Transverse colon (tissue), 4 donors: ENCODE measurements around the gene PDCL3. TPM values are rescaled to one million over a fixed set of nuclear protein-coding genes. Genes with fewer than 3 reads are reported as not detected.

Source experiments
- DNase-seq: peaks from one replicate; pipeline ENCODE4 v3.0.0-alpha.2; 2019
- H3K27ac ChIP-seq, 4 donors: fragments of 200-600 bp; sonication (generic); 2 replicates each; pipeline ENCODE4 v1.5.1; 2016 to 2018; ENCODE audit warnings: inconsistent platforms in 4 of 4
- H3K27me3 ChIP-seq: fragments of 200-600 bp; sonication (generic); 2 replicates; pipeline ENCODE4 v1.5.1; 2017; ENCODE audit warnings: inconsistent platforms
- H3K36me3 ChIP-seq, 4 donors: fragments of 200-600 bp; sonication (generic); 2 replicates each; pipeline ENCODE4 v1.5.1; 2017 to 2019; ENCODE audit warnings: inconsistent platforms in 4 of 4
- H3K4me1 ChIP-seq, 4 donors: fragments of 200-600 bp; sonication (generic); 2 replicates each; pipeline ENCODE4 v1.5.1; 2017 to 2020; ENCODE audit warnings: inconsistent platforms in 4 of 4
- H3K4me3 ChIP-seq, 4 donors: fragments of 200-600 bp; sonication (generic); 1 replicate in 1 of 4; 2 replicates in 3 of 4; pipeline versions ENCODE4 v1.5.1 to v1.6.1; 2017 to 2019; ENCODE audit warnings: inconsistent platforms in 4 of 4
- H3K9me3 ChIP-seq, 2 donors: fragments of 200-600 bp; sonication (generic); 2 replicates each; pipeline ENCODE4 v1.5.1; 2017 to 2019; ENCODE audit warnings: inconsistent platforms in 2 of 2
- CTCF ChIP-seq, 5 experiments: fragments of 200-600 bp in 3 of 5; fragments of 450-650 bp in 2 of 5; sonication (generic) in 3 of 5; IDR thresholded peaks; 1 replicate in 2 of 5; 2 replicates in 3 of 5; pipeline ENCODE4 v1.5.1; 2016 to 2017; ENCODE audit warnings: antibody characterized with exemption in 5 of 5, inconsistent platforms in 3 of 5, mild to moderate bottlenecking in 2 of 5, moderate library complexity in 1 of 5
- EP300 ChIP-seq: sonication (generic); formaldehyde crosslinking; IDR thresholded peaks from one replicate; pipeline ENCODE4 v1.6.1; 2017; ENCODE audit warnings: antibody characterized with exemption, low read depth
- POLR2A ChIP-seq: fragments of 450-650 bp; IDR thresholded peaks from one replicate; pipeline ENCODE4 v1.6.1; 2016; ENCODE audit warnings: antibody characterized with exemption, mild to moderate bottlenecking, moderate library complexity
- POLR2AphosphoS5 ChIP-seq, 3 donors: sonication (generic); formaldehyde crosslinking; IDR thresholded peaks; one replicate each; pipeline ENCODE4 v1.6.1; 2016; ENCODE audit warnings: antibody characterized with exemption in 3 of 3
- WGBS, 2 donors: methylation state at CpG; one replicate each; pipeline ENCODE4 v1.1.5; 2018; ENCODE audit warnings: low coverage in 1 of 2; 5-methylcytosine and 5-hydroxymethylcytosine counted together
- in situ Hi-C, 4 donors: fragments of 200-750 bp; cut with MboI; loops; one replicate each; pipeline versions ENCODE4 v1.15.0 to v1.15.1; 2017; ENCODE audit warnings: low sequenced_read_pairs in 3 of 4, low pct_ligation_motif_present in 1 of 4, low pct_unique_long_range_greater_than_20kb in 1 of 4
- intact Hi-C: fragments of 100-400 bp; cut with DNase I; formaldehyde crosslinking; loops from one replicate; pipeline ENCODE4 v1.15.1; 2023; ENCODE audit warnings: low total_unique reads
- total RNA-seq, 4 donors: library from RNA; depleted of rRNA; stranded (reverse); fragments of >200 nt; gene quantifications; one replicate each; pipeline ENCODE4 v1.1.0, GENCODE V29; 2016

PDCL3 gene
- total RNA-seq, 4 donors from 2014 or later = 2.2 to 17.3 (median 15.8) TPM; not detected in 1

GRCh38 chr2:100589527-100589926 is 26.7 kb downstream of the PDCL3 start:
- no peak overlapping the region for H3K4me3 ChIP-seq
- 71% methylated on average over 3 of the region's 3 CpGs; no CpG with 5 or more reads in 1 of the 2 donors for WGBS, 2 donors
- no peaks in the 10 kb centered on the region for H3K36me3 ChIP-seq
- no peaks in the 10 kb centered on the region for H3K27me3 ChIP-seq
- intact Hi-C loops (no loop called here), in situ Hi-C loops (no loop called here)
- no peak for TF ChIP-seq POLR2AphosphoS5 (IDR thresholded peaks at IDR 0.05)
- no peak for TF ChIP-seq EP300
- no peak for TF ChIP-seq POLR2A
- no peak for TF ChIP-seq CTCF (IDR thresholded peaks at IDR 0.05)
- no peak for DNase-seq
- H3K4me1 ChIP-seq = no peaks in the 10 kb centered on the region
- H3K9me3 ChIP-seq = no peaks in the 10 kb centered on the region
- no peak overlapping the region for H3K27ac ChIP-seq

GRCh38 chr2:100592226-100592625 is 29.4 kb downstream of the PDCL3 start:
- 17 to 25% methylated on average over 1 of the region's 1 CpG for WGBS, 2 donors
- in situ Hi-C loops = no loop called here

GRCh38 chr2:100596465-100596864 is 33.7 kb downstream of the PDCL3 start:
- no peak for DNase-seq
- no peaks in the 10 kb centered on the region for H3K36me3 ChIP-seq
- no peak overlapping the region for H3K4me3 ChIP-seq
- no peaks in the 10 kb centered on the region for H3K4me1 ChIP-seq
- H3K27ac ChIP-seq = no peak overlapping the region
- 92 to 96% methylated on average over 5 of the region's 5 CpGs for WGBS, 2 donors
- H3K27me3 ChIP-seq = no peaks in the 10 kb centered on the region
- H3K9me3 ChIP-seq = no peaks in the 10 kb centered on the region
- in situ Hi-C loops (no loop called here), intact Hi-C loops (no loop called here)
- no peak for TF ChIP-seq EP300
- TF ChIP-seq POLR2A = no peak
- TF ChIP-seq POLR2AphosphoS5 (IDR thresholded peaks at IDR 0.05) = no peak
- no peak for TF ChIP-seq CTCF (IDR thresholded peaks at IDR 0.05)

More at GRCh38 chr2:100592226-100592625, 29.4 kb downstream of the PDCL3 start:
- TF ChIP-seq CTCF (IDR thresholded peaks at IDR 0.05) = no peak
- no peak overlapping the region for H3K4me3 ChIP-seq
- H3K4me1 ChIP-seq = no peaks in the 10 kb centered on the region
- DNase-seq = no peak
- no peak overlapping the region for H3K27ac ChIP-seq
- H3K9me3 ChIP-seq = no peaks in the 10 kb centered on the region
- H3K27me3 ChIP-seq = no peaks in the 10 kb centered on the region
- intact Hi-C loops = no loop called here
- H3K36me3 ChIP-seq = no peaks in the 10 kb centered on the region

- H3K4me1 ChIP-seq = peaks cover 0 to 9% (median 0%) of the 10 kb centered on the region in 4 donors
- H3K9me3 ChIP-seq = no peaks in the 10 kb centered on the region
- in situ Hi-C loops = no loop called here
- WGBS, 2 donors = 78 to 83% methylated on average over 1 to 3 of the region's 3 CpGs
- H3K4me3 ChIP-seq = no peak overlapping the region
- H3K36me3 ChIP-seq = no peaks in the 10 kb centered on the region
- intact Hi-C loops = no loop called here
- TF ChIP-seq CTCF (IDR thresholded peaks at IDR 0.05) (no peak), POLR2A (no peak), POLR2AphosphoS5 (IDR thresholded peaks at IDR 0.05) (no peak), EP300 (no peak)
- H3K27me3 ChIP-seq = no peaks in the 10 kb centered on the region
- DNase-seq = no peak
- H3K27ac ChIP-seq = no peak overlapping the region
These were observed 36.8 kb downstream of the PDCL3 start for GRCh38 chr2:100599566-100599965.
